Measurements from ENCODE around the gene ADAMTS17. TPM values are rescaled to one million over a fixed set of nuclear protein-coding genes. Genes with fewer than 3 reads are reported as not detected.

Gene ADAMTS17
- total and polyA plus RNA-seq, 4 donors: 0.28 to 46.9 (median 9.1) TPM

DNA sequence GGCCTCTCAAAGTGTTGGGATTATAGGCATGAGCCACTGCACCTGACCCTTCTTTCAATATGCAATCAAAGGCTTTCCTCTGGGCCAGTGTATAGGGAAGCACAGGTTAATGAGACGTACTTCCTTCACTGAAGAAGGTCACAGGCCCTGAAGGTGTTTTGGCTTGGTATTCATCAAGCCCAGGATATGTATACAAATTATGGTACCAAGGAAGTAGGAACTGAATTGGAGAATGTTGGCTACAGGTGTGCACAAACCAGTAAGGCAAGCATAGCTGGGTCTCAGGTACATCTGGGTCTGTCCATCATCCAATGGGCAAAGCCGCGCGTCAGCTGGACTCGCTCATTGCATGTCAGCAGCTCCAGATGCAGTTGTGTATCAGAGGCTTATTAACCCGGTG is 237.9 kb downstream of the ADAMTS17 start:
- no peak overlapping the region for H3K4me3 ChIP-seq (ENCODE audit: low read depth in 1 of 3, low read length in 3 of 3)
- no peak overlapping the region for H3K27ac ChIP-seq (ENCODE audit: low read depth in 1 of 2, low read length in 2 of 2)
- H3K36me3 ChIP-seq (ENCODE audit: control insufficient read depth in 4 of 4, insufficient read depth in 3 of 4, low read depth in 1 of 4, low read length in 3 of 4): peaks cover 0 to 5% (median 0%) of the 10 kb centered on the region in 4 donors
- TF ChIP-seq, protein P1, sequence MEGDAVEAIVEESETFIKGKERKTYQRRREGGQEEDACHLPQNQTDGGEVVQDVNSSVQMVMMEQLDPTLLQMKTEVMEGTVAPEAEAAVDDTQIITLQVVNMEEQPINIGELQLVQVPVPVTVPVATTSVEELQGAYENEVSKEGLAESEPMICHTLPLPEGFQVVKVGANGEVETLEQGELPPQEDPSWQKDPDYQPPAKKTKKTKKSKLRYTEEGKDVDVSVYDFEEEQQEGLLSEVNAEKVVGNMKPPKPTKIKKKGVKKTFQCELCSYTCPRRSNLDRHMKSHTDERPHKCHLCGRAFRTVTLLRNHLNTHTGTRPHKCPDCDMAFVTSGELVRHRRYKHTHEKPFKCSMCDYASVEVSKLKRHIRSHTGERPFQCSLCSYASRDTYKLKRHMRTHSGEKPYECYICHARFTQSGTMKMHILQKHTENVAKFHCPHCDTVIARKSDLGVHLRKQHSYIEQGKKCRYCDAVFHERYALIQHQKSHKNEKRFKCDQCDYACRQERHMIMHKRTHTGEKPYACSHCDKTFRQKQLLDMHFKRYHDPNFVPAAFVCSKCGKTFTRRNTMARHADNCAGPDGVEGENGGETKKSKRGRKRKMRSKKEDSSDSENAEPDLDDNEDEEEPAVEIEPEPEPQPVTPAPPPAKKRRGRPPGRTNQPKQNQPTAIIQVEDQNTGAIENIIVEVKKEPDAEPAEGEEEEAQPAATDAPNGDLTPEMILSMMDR (IDR thresholded peaks at IDR 0.05; ENCODE audit: low read depth, low read length, missing input control): no peak
- TF ChIP-seq HNF4A (conservative IDR thresholded peaks at IDR 0.05) (no peak), YY1 (IDR thresholded peaks at IDR 0.05) (no peak), TAF1 (conservative IDR thresholded peaks at IDR 0.05) (no peak), EGR1 (IDR thresholded peaks at IDR 0.05; ENCODE audit: low read depth in 2 of 2) (no peak), RAD21 (IDR thresholded peaks at IDR 0.05) (no peak), SP1 (IDR thresholded peaks at IDR 0.05) (no peak), JUND (IDR thresholded peaks at IDR 0.05) (no peak)
- TF ChIP-seq, protein P2, sequence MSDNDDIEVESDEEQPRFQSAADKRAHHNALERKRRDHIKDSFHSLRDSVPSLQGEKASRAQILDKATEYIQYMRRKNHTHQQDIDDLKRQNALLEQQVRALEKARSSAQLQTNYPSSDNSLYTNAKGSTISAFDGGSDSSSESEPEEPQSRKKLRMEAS (IDR thresholded peaks at IDR 0.05): no peak
- TF ChIP-seq, protein P3, sequence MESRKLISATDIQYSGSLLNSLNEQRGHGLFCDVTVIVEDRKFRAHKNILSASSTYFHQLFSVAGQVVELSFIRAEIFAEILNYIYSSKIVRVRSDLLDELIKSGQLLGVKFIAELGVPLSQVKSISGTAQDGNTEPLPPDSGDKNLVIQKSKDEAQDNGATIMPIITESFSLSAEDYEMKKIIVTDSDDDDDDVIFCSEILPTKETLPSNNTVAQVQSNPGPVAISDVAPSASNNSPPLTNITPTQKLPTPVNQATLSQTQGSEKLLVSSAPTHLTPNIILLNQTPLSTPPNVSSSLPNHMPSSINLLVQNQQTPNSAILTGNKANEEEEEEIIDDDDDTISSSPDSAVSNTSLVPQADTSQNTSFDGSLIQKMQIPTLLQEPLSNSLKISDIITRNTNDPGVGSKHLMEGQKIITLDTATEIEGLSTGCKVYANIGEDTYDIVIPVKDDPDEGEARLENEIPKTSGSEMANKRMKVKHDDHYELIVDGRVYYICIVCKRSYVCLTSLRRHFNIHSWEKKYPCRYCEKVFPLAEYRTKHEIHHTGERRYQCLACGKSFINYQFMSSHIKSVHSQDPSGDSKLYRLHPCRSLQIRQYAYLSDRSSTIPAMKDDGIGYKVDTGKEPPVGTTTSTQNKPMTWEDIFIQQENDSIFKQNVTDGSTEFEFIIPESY (IDR thresholded peaks at IDR 0.05): no peak
- WGBS: 96% methylated on average over 6 of the region's 6 CpGs
- no peak overlapping the region for H3K9ac ChIP-seq (ENCODE audit: low read depth in 1 of 2, low read length in 2 of 2)
- H3K9me3 ChIP-seq (ENCODE audit: control insufficient read depth in 4 of 4, low read length in 3 of 4): no peaks in the 10 kb centered on the region
- no peaks in the 10 kb centered on the region for H3K4me1 ChIP-seq (ENCODE audit: control insufficient read depth in 4 of 4, insufficient read depth in 4 of 4, low read length in 3 of 4)
- H3K27me3 ChIP-seq (ENCODE audit: control insufficient read depth in 4 of 4, insufficient read depth in 4 of 4, low read length in 3 of 4): no peaks in the 10 kb centered on the region
- DNase-seq (ENCODE audit: low spot score): no peak

GRCh38 chr15:100101426-100102089 is 240.2 kb downstream of the ADAMTS17 start:
- Histone ChIP-seq H3K4me3 (ENCODE audit: low read depth in 1 of 3, low read length in 3 of 3) (no peak overlapping the region), H3K36me3 (ENCODE audit: control insufficient read depth in 4 of 4, insufficient read depth in 3 of 4, low read depth in 1 of 4, low read length in 3 of 4) (peaks cover 0 to 5% (median 0%) of the 10 kb centered on the region in 4 donors), H3K4me1 (ENCODE audit: control insufficient read depth in 4 of 4, insufficient read depth in 4 of 4, low read length in 3 of 4) (no peaks in the 10 kb centered on the region), H3K27ac (ENCODE audit: low read depth in 1 of 2, low read length in 2 of 2) (no peak overlapping the region), H3K27me3 (ENCODE audit: control insufficient read depth in 4 of 4, insufficient read depth in 4 of 4, low read length in 3 of 4) (no peaks in the 10 kb centered on the region), H3K9ac (ENCODE audit: low read depth in 1 of 2, low read length in 2 of 2) (no peak overlapping the region), H3K9me3 (ENCODE audit: control insufficient read depth in 4 of 4, low read length in 3 of 4) (no peaks in the 10 kb centered on the region)
- DNase-seq (ENCODE audit: low spot score): no peak
- 88% methylated on average over 12 of the region's 12 CpGs for WGBS
- TF ChIP-seq FOXA2 (IDR thresholded peaks at IDR 0.05) (no peak), EGR1 (IDR thresholded peaks at IDR 0.05; ENCODE audit: low read depth in 2 of 2) (no peak), TAF1 (conservative IDR thresholded peaks at IDR 0.05) (no peak), SP1 (IDR thresholded peaks at IDR 0.05) (no peak), REST (IDR thresholded peaks at IDR 0.05) (no peak), RAD21 (IDR thresholded peaks at IDR 0.05) (no peak), RXRA (IDR thresholded peaks at IDR 0.05) (no peak), JUND (IDR thresholded peaks at IDR 0.05) (no peak), GABPA (IDR thresholded peaks at IDR 0.05 in 1 of 2, conservative IDR thresholded peaks at IDR 0.05 in 1 of 2) (no peak), HNF4A (conservative IDR thresholded peaks at IDR 0.05) (no peak), NR2F2 (IDR thresholded peaks at IDR 0.05) (no peak), YY1 (IDR thresholded peaks at IDR 0.05) (no peak)
